C1 segment of cervical spinal cord (tissue), 14 donors: Measurements from ENCODE around the gene SCRN1.

Experiments used
- DNase-seq, 14 donors: peaks; one replicate each; lab custom pipeline; 2025; lab: John Stamatoyannopoulos, UW

The SCRN1 gene

DNA sequence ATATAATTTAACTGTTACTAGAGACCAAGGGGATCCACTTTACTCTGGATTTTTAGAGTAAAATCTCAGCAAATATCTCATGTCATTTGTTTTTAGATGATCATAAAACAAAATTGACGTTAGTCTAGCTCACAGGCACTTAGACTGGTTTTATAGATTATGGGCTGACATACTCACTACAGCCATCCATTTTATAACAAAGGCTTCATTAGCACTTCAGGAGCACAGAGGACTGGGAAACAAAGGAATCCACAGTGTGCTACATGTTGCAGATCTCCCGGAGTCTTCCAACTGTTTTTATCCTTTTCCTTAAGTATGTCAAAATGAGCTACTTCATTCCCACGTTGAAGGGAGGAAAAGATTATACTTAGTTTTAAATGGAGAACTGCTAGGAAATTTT, 15.9 kb upstream of the SCRN1 start:
- no peak for DNase-seq

DNA sequence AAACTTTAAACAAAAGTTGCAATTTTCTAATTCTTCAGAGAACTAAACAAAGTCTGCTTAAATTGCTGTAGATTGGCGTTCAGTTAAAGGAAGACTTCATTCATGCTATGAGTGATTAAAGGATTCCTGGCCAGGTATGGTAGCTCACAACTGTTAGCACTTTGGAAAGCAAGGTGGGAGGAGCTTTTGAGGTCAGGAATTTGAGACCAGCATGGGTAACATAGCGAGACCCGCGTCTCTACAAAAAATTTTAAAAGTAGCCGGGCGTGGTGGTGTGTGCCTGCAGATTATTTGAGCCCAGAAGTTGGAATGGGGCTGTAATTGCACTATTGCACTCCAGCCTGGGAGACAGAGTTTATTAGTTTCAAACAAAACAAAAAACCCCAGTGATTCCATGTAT, 13.5 kb upstream of the SCRN1 start:
- DNase-seq: no peak

GRCh38 chr7:30001998-30002397, 12.4 kb upstream of the SCRN1 start:
- DNase-seq: no peak

GRCh38 chr7:29998489-29998888, 8.9 kb upstream of the SCRN1 start:
- no peak for DNase-seq

- no peak for DNase-seq
These were observed 6.7 kb upstream of the SCRN1 start for GRCh38 chr7:29996321-29996720.

DNA sequence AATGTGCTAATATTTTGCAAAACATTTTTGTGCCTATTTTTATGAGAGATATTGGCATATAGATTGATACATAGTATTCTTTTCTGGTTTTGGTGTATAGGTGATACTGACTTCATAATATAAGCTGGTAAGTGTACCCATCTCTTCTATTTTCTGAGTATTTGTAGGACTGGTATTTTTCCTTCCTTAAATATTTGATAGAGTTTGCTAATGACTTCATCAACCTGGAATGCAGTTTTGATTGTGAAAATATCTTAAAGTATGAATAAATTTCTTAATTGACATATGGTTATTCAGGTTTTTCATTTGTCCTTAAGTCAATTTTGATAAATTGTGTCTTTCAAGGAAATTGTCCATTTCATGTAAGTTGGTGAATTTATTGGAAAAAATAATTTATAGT, 6.1 kb upstream of the SCRN1 start:
- DNase-seq: no peak

DNA sequence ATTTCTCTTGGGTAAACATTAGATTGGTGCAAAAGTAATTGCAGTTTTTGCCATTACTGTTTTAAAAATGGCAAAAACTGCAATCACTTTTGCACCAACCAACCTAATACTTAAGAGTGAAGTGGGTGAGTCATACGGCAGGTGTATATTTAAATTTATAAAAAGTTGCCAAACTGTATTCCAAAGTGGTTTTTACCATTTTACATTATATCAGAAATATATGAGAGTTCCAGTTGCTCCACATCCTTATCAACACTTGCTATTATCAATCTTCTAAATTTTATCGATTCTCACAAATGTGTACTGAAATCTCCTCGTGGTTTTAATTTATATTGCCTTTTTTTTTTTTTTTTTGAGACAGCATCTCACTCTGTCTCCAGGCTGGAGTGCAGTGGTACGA, 3.5 kb upstream of the SCRN1 start:
- no peak for DNase-seq

DNA sequence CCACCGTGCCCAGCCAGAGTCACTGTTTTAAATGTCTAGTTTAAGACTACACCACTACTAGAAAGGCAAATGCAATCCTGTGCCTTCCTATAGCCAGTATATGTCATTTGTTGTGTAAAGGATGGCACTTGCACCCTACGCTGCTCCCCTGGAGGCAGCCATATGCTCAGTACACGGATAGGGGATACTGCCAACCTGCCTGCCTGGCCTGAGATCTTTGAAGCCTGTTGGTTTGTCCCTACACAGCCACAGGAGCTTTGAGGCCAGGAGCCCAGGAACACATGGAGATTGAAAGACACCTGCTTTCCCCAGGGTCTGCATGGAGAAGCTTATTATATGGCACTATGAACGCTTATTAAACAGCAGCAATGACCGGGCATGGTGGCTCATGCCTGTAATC, 2.3 kb upstream of the SCRN1 start:
- peak in 1 of 14 donors; percentile 84 for DNase-seq

GRCh38 chr7:29990931-29991330, 1.3 kb upstream of the SCRN1 start:
- no peak for DNase-seq

DNA sequence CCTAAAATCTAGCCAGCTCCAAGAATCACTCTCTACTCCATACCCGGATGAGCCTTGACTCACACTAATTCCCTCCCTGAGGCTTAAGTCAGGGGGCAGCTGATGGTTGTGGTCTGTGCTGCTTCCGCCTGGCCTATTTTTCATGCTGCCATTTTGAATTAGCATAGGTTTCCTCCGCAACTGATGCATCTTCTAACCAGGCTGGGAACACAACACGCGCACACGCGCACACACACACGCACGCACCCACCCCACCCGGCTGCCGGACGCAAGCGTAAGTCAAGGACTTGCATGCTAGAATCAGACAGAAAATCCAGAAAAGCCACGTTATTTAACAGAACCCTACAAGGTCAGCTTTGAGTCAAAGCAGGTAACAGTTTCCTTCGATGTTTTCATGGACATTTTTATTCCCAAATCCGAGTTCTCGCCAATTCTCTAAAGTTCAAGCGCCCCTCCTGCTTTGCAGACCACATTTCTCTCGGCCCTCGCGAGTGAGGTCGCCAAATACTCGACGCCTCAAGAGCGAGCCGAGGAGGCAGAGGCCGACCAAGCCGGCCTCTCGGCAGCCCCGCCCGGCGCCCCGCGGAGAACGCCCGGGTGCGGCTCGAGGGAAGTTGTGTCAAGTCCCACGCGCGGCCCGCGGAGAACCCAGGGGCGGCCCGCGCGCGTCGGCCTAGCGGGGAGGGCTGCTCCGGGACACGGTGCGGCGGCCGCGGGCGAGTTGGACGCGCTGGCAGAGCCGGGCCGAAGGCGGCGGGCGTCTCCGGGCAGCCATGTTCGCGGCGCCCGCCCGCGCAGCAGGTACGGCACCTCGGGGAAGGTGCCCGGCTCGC, 961 bp downstream of the SCRN1 start:
- peak in 8 of 14 donors; percentile 51 to 78 (median 63) for DNase-seq

DNA sequence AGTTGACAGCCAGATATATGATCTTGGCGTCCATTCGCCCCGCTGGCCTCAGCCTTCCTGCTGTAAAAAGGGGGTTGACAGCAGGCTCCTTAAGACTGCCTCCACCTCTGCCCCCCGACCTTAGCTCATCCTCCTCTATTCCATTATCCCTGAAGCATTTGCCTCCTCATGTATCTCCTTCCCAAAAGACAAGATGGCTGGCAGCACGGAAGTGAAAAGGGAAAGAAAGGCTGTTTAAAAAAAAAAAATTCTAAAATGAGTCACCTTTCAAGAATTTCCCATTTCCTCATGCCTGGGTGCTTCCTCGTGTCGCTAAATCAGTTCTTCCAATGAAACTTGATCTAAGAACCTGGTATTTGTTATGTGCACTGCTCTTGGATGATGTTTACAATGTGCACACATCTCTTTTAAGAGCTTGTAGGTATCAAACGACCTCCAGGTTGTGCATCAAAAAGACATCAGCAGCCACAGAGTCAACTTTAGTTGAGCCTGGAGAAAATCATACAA, 1.7 kb downstream of the SCRN1 start:
- DNase-seq: peak in 1 of 14 donors; percentile 63

- peak in 1 of 14 donors; percentile 20 for DNase-seq
These were observed 2.5 kb downstream of the SCRN1 start for GRCh38 chr7:29987083-29987482.

DNA sequence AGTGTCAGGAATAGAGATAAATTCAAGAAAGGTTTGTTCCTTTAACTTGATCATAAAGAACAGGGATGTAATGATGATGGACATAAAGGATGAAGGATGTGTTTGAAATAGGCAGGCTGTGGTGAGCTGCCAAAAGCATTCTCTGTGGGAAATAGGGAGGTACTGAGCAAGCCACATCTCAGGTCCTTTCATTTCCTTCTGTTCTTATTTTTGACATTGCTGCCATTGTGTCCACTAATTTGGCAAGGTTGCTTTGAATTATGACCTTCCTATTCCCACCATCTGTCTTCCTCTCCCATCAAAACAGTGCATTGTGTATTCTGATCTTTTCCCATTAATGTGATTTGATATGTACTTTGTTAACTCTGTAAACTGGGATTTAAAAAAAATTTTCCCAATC, 9.4 kb downstream of the SCRN1 start:
- peak in 1 of 14 donors; percentile 95 for DNase-seq

GRCh38 chr7:29977886-29978651, 11.5 kb downstream of the SCRN1 start:
- peak in 1 of 14 donors; percentile 38 for DNase-seq

DNA sequence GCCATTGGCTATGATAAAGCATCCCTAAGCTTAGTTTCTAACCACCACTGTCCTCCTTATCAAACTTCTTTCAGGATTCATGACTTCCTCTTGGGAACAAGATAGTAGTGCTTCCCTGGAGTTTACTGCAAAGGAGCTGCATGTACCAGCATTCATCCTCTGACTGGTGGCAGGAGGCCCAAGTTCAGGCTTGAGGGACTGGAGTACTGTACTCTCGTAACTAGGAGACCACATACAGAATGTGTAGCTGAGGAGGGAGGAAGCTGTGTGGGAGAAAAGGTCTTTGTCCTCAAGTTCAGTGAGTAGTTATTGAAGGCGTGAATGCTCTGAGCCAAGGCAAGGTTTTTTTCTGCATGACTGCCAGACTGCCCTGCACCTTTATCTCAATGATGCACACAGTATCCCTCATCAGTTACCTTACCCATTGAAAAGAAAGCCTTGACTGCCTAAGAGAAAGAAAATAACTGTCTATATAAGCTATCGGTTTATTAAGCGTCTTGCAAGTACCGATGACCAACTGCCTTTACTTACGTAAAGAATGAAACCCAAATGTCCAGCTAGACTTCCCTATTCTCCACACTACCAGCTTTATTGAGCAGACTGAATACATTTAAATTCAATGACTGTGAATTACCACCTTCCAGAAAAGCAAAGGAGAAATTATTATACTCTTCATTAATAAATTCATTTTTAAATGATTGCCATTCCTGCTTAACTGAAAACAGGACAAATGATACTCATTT, 12.8 kb downstream of the SCRN1 start:
- DNase-seq: peak in 5 of 14 donors; percentile 10 to 80 (median 31)

DNA sequence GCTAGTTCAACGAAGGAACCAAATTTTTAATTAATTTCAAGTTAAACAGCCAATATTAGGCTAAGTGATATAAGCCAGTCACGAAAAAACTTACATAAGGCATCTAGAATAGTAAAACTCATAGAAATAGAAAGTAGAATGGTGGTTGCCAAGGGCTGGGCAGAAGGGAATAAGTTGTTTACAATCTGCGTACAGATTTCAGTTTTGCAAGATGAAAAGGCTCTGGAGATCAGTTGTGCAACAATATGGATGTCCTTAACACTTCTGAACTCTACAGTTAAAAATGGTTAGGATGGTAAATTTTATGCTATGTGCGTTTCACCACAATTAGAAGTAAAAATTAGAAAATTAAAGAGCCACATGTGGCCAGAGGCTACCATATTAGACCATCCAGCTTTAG, 13.3 kb downstream of the SCRN1 start:
- DNase-seq: peak in 1 of 14 donors; percentile 59

DNA sequence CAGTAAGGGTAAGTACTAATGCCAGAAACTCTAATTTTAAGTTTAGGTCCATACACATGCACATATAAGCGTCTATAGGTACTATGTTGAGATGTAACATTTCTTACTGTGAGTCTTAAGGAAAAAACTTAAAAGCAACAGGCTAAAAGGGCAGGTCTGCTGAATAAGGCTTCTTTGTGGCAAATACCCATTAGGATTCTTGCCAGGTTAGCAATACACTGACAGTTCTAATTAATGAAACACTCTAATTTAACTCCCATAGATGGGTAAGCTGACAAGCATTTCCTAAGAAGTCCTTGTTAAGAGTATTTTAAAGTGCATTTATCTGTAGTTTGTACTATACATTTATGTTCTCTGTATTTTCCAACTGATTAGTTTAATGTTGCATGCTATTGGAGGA, 14.0 kb downstream of the SCRN1 start:
- peak in 1 of 14 donors; percentile 65 for DNase-seq

- DNase-seq: peak in 1 of 14 donors; percentile 55
These were observed 15.3 kb downstream of the SCRN1 start for GRCh38 chr7:29974286-29974685.

DNA sequence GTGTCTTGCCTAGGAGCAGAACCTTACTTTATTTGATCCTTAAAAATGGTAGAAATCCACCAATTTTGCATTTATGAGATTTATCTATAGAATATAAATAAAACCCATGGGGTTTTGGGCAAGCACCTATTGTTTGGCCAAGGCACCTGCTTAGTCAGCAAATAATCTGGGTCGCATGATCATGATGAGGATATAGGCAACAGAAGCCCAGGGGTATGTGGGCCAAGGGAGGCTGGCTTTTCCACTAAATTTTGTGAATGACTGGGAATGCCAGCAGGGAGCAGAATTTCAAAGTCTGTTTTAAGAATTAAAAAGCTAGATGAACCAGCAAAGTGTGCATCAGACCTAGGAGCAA, 17.3 kb downstream of the SCRN1 start:
- no peak for DNase-seq

- DNase-seq: no peak
These were observed 17.9 kb downstream of the SCRN1 start for GRCh38 chr7:29971566-29972314.

DNA sequence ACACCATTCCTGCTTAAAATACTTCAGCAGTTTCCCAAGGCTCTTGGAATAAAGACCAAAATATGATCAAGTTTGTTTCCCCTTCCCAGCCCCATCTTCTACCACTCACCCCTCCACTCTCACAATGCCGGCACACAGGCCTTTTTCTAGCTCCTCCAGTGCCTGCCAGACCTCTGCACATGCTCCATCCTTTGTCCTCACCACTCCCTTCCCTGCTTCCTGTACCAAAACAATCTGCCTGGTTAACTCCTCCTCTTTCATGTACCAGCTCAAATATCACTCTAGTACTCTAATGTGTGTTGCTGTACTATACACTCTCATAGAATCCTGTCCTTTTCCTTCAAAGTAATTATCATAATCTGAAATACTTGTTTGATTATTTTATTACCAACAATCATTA, 19.4 kb downstream of the SCRN1 start:
- peak in 1 of 14 donors; percentile 61 for DNase-seq
